Measurements from ENCODE around the gene EIF4EBP2.

- TF ChIP-seq CTCF (conservative IDR thresholded peaks at IDR 0.05; ENCODE audit: low read depth, low read length) (no peak), EZH2 (IDR thresholded peaks at IDR 0.05; ENCODE audit: borderline replicate concordance, low read depth, low read length, poor library complexity, severe bottlenecking) (no peak)
These were observed 42.0 kb downstream of the EIF4EBP2 start for GRCh38 chr10:70445718-70446657.

Data from A673 (cell line).